COR-L47 (cell line): ENCODE results near the gene APMAP.

Experiments
- DNase-seq: peaks from one replicate; lab custom pipeline; 2025; lab: John Stamatoyannopoulos, UW

APMAP gene

GRCh38 chr20:24965065-24965919 is 27.3 kb downstream of the APMAP start:
- no peak for DNase-seq

DNA sequence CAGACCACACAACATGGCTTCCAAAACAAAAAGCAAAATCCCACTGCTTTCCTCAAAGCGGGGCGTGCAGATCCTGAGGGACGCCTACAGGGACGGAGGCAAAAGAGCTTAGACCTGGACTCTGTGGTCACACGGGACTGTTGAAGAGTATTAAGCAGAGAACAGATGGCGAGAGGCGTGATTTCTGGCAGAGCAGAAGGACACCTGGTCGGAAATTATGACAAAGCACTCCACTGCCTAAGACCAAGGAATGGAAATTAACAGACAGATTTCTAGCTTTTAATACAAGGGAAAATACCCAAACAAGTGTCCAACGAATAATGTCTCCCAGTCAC is 28.1 kb downstream of the APMAP start:
- DNase-seq = no peak

GRCh38 chr20:24963672-24964505 is 28.7 kb downstream of the APMAP start:
- no peak for DNase-seq

DNA sequence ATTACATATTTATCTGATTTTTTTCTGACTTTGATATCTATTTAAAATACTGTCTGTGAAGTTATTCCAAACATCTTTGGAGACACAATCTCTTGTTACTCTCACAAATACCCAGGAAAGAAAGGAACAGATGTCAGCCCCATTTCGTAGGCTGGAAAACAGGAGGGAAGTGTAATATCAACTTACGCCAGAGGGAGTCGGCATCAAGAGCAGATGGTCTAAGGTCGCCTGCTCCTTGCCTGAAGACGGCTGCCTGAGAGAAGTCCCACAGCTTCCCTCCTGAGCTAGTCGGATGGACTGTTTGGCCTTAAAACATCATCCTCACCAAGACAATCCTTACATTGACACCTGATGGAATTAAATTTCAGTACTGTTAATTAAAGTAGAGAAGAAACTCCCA is 30.0 kb downstream of the APMAP start:
- no peak for DNase-seq

GRCh38 chr20:24962182-24962492 is 30.4 kb downstream of the APMAP start:
- DNase-seq = no peak

GRCh38 chr20:24961384-24962181 is 31.0 kb downstream of the APMAP start:
- no peak for DNase-seq

- DNase-seq = no peak
These were observed 31.7 kb downstream of the APMAP start for GRCh38 chr20:24960861-24961260.

DNA sequence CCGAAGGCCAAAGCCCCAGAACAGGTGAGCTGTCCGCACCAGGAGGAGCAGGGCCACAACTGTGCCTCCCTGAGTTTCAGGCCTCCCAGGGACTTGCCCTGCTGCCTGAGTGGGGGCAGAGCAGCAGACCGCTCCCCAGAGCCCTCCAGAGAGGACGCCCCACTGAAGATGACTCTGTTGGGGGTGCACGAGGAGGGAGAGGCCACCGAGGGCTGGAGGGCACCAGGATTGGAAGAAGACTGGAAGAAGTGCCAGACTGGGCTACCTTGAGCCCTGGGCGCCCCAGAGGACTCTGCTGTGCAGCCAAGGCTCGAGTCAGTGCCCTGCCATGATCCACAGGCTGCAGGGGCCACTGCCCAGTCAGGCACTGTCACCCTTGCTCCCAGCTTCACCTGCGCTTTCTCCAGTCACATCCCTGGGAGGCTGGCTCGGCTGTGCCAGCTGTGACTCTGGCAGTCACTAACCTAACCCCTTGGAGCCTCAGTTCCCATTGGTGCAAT is 32.2 kb downstream of the APMAP start:
- no peak for DNase-seq

DNA sequence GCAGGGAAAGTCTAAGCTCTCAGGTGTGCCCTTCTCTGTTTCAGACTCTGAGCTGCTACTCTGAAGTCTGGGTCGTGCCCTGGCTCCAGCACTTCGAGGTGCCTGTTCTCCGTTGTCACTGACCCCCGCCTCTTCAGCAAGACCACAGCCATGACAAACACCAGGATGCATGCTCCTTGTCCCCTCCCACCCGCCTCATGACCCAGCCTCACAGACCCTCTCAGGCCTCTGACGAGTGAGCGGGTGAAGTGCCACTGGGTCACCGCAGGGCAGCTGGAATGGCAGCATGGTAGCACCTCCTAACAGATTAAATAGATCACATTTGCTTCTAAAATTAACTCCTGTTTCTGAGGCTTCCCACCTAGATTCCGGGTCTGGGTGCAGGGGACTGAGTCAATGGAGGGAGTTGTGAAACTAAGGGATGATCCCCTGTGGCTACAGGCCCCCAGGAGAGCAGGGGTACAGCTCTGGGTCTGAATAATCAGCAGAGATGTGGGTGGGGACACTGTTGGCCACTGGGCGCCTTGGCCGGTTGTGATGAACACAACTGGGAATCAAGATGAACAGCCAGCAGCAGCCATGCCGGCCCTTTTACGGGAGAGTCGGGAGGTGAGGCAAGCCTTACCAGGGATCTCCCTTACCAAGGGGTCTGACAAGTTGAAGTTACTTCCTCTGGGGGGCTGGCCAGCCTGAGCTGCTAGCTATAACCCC is 32.8 kb downstream of the APMAP start:
- no peak for DNase-seq

DNA sequence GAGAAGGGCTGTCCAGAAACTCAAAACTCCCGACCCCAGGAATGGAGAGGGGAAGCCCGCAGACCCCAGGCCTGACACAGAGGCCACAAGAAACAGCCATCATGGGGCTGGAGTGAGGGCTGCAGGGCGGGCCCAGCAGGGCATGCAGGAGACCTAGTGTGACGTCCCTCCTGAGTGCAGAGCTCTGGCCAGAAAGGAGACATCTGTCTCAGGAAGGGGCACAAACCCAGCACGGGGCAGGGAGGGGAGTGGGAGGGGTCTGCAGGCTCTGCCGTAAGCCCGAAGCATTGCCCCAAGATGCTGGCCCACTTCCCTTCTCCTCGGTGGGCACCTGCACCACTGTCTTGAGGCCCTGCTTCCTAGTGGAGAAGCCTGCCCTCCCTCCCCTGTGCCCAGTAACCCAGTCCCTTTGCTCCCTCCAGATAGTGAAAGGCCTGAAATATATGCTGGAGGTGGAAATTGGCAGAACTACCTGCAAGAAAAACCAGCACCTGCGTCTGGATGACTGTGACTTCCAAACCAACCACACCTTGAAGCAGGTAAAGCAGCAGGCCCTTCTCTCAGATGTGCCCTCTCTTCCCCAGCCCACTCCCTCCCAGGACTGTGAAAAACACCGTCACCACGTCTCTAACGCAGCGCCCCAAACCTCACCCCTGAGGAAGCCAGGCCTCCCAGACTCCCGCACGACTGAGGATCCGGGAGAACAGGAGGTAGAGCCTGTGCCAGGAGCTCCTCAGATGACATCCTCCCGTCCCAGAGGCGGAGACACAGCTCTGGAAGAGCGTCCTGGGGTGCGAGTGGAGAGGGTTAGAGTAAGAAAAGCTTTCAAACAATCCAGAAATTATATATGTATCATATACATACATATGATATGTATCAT is 33.8 kb downstream of the APMAP start:
- DNase-seq = no peak

GRCh38 chr20:24957326-24958016 is 35.1 kb downstream of the APMAP start:
- no peak for DNase-seq

DNA sequence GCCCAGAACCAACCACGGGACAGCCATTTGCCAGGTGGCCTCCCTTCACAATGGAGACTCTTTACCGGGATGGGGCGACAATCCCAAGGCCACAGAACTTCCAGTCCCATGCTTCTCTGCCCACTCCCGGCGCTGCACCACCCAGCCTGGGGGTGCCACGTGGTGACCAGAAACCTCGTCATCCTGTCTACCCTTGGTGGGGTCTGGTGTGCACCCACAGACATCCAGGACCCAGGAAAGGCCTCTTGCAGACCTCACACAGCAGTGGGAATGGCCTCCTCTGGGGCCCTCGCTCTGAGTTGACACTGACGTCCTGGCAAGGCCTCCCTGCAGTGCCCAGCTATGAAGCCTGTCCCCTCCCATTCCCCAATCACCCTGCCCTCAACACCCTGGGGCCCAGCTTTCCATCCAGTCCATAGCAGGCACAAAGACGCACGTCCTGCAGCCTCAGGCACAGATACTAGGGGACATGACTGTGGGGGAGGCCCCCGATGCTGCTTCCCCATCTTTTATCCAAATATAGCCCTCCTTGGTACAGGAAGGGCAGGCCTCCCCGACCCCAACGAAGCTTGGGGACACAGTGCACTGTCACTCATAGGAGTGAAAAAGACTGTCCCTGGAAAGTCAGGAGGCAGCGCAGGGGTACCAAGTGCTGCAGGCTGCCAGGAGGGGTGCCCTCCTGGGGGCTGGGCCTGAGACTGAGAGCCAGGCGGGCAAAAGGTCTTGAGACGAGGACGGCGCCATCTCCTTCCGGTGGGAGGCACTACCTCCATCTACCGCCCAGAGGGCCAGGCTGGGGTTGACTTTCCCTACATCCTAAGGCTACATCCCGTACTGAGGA is 36.3 kb downstream of the APMAP start:
- DNase-seq = no peak

- no peak for DNase-seq
These were observed 37.5 kb downstream of the APMAP start for GRCh38 chr20:24955045-24955444.

DNA sequence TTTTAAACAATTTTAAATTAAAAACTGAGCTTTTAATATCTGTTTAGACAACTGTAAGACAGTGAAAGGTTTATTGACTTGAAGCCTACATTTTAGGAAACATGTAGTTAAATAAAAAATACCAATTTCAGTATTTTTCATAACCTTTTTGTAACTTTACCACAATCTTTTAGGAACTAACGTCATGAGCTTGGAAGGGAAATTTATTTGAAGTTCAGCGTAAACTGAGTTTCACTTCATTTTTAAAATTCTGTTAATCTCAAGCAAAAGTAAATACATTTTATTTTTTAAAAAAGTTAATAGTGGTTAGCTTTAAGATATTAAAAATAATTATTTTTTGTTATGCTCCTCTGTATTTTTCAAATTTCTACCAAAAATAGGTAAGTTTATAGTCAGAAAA is 38.0 kb downstream of the APMAP start:
- DNase-seq = no peak

DNA sequence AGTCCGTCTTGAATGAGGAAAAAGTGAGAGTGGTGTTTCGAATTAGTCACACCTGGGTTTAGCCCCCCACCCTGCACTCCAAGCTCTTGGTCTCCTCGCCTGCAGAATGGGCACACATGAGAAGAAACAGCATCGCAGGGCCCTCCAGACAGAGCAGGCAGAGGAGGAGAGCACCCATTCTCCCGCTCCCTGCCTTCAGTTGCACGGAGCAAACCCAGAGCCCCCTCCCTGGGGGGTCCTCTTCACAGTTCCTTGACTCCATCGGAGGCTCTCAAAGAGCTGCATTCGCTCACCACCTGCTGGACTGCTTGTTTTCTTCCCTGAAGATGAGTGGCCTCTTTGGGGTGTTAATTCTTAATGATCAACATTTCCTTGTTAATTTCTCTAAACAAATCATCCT is 38.4 kb downstream of the APMAP start:
- no peak for DNase-seq

DNA sequence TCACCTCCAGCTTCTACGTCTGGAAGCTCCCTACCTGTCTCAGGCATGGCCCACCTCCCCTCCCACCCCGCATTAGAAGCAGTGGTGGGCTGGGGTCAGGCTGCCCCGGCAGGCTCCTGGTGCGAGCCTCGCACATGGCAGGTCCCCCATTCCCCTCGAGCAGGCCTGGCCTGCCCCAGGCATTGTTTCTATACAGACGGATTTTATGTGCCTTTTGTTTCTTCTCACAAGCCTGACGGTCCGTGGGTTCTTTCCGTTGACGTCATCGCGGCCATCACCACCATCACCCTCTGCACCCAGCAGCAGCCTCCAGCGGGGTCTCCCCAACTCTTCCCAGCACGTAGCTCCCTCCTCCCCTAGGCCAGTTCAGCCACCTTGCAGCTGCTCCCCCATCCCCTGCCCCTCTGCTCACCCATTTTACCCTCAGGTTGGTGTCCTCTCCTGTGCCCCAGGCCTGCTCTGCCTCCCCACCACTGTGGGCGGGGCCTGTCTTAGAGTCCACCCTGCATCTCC is 38.9 kb downstream of the APMAP start:
- no peak for DNase-seq

- no peak for DNase-seq
These were observed 39.4 kb downstream of the APMAP start for GRCh38 chr20:24953209-24953575.

DNA sequence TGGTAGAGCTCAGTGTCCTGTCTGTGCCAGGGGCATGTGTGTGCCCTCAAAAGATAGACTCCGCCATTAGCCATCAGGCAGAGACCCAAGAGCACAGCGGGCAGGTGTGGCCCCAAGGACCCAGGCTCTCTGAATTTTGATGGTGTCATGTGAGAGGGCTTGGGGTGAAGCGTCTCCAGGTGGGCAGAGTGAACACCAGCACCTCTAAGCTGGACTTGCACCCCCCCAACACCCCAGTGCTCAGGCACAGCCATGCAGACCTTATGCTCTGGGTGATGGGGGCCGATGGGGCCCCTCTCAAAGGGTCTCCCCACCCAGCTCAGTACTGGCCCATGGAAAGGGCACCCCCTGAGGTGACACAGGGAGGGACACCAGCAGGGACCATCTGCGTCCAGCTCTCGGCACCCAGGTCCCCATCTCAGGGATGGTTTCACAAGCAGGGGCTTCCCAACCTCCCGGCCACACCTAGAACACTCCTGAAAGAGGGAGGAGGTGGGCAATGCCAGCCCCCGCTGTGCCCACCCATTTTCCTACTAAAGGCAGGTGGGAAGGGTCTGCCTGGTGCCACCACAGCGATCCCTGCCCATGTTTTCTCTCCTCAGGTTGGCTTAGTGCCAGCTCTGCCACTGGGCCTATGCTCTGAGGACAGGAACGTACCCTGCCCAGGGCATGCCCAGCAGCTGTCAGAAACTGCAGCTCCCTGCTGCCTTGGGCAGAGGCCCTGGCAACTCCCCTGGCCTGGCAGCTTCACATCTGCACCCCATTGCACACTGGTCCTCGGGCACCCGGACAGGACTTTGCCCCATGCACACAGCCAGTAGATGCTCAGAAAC is 40.0 kb downstream of the APMAP start:
- no peak for DNase-seq
